GM10248 (cell line): Measurements from ENCODE around the gene ARV1.

Source experiments
- CTCF ChIA-PET: fragments of 300-600 bp; sonication (Branson Sonifier 250); formaldehyde crosslinking; extraction: SDS; loops from one replicate; lab custom pipeline; 2021; ENCODE audit warnings: antibody characterized with exemption; lab: Yijun Ruan, JAX
- POLR2A ChIA-PET: fragments of 350-650 bp; sonication (Branson Sonifier 250); formaldehyde crosslinking; extraction: SDS; loops from one replicate; lab custom pipeline; 2020; ENCODE audit warnings: antibody characterized with exemption; lab: Yijun Ruan, JAX
- DNase-seq: peaks from one replicate; pipeline ENCODE4 v3.0.0; 2012; ENCODE audit errors: extremely low spot score
- TF ChIP-seq, protein P1 (sequence below): IDR thresholded peaks from 2 replicates; pipeline ENCODE4 v1.5.1; 2012; ENCODE audit warnings: mild to moderate bottlenecking, low read depth; ENCODE audit errors: extremely low read depth, missing control alignments, control extremely low read depth

ARV1 gene

DNA sequence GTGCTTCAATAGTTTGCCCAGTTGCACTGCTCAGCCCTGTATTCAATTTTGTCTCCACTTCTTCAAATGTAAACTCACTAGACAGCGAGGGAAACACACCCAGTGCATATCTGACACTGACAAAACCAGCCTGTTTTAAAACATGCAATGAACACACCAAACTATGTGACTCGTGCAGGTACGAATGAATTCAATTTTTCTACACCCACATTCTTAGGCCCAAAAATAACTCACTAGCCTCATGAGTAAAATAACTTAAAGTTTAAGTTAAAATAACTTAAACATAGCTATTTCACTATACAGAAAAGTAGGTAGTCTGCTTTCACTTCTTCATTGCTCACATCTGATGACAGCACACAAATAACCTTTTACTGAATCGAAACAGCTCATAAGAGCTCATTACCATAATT, 21.3 kb upstream of the ARV1 start:
- POLR2A ChIA-PET: no interaction called here
- TF ChIP-seq, protein P1, sequence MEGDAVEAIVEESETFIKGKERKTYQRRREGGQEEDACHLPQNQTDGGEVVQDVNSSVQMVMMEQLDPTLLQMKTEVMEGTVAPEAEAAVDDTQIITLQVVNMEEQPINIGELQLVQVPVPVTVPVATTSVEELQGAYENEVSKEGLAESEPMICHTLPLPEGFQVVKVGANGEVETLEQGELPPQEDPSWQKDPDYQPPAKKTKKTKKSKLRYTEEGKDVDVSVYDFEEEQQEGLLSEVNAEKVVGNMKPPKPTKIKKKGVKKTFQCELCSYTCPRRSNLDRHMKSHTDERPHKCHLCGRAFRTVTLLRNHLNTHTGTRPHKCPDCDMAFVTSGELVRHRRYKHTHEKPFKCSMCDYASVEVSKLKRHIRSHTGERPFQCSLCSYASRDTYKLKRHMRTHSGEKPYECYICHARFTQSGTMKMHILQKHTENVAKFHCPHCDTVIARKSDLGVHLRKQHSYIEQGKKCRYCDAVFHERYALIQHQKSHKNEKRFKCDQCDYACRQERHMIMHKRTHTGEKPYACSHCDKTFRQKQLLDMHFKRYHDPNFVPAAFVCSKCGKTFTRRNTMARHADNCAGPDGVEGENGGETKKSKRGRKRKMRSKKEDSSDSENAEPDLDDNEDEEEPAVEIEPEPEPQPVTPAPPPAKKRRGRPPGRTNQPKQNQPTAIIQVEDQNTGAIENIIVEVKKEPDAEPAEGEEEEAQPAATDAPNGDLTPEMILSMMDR: no peak
- peak; percentile 46 for DNase-seq
- CTCF ChIA-PET: interaction anchor here (1.0 to 2.4 kb wide), 9 partner anchors 9 to 41 kb away, joined by 3 to 9 read pairs (median 4); no protein-coding TSS in a partner anchor

DNA sequence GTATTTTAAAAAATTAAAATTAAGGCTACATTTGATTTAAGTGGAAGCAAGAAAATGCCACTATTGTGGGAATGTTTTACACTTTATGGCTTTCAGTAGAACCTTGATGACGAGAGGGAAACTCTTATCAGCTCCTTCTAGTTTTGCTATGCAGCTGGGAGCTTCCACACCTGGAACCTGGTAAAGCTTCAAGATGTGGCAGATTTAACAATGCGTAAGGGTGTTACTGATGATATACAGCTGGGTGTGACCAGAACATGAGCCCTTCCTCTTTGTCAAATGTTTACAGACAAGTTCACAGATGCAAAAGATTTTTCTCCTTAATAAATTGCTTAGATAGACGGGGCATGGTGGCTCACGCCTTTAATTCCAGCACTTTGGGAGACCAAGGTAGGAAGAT, 20.5 kb upstream of the ARV1 start:
- POLR2A ChIA-PET: no interaction called here
- TF ChIP-seq, protein P1: no peak
- CTCF ChIA-PET: interaction anchor here (1.0 to 2.4 kb wide), 10 partner anchors 9 to 42 kb away, joined by 3 to 9 read pairs (median 4); no protein-coding TSS in a partner anchor
- DNase-seq: no peak

DNA sequence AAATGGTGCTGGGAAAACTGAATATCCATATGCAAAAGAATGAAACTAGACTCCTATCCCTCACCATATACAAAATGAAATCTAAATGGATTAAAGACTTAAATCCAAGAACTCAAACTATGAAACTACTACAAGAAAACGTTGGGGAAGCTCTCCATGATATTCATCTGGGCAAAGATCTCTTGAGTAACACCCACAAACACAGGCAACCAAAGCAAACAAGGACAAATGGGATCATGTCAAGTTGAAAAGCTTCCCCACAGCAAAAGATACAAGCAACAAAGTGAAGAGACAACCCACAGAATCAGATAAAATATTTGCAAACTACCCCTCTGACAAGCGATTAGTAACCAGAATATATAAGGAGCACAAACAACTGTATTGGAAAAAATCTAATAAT, 14.0 kb upstream of the ARV1 start:
- DNase-seq: no peak
- TF ChIP-seq, protein P1: no peak
- POLR2A ChIA-PET: no interaction called here
- CTCF ChIA-PET: no interaction called here

DNA sequence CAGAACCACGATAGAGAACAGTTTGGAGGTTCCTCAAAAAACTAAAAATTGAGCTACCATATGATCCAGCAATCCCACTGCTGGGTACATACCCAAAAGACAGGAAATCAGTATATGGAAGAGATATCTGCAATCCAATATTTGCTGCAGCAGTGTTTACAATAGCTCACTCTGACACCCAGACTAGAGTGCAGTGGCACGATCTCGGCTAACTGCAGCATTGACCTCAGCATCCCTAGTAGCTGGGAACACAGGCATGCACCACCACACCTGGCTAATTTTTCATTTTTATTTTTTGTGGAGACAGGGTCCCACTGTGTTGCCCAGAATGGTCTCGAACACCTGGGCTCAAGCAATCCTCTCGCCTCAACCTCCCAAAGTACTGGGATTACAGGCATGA, 13.4 kb upstream of the ARV1 start:
- CTCF ChIA-PET: interaction anchor here (0.8 kb wide), 1 partner anchor 13 kb away, joined by 3 read pairs; no protein-coding TSS in a partner anchor
- DNase-seq: no peak
- TF ChIP-seq, protein P1: no peak
- POLR2A ChIA-PET: no interaction called here

DNA sequence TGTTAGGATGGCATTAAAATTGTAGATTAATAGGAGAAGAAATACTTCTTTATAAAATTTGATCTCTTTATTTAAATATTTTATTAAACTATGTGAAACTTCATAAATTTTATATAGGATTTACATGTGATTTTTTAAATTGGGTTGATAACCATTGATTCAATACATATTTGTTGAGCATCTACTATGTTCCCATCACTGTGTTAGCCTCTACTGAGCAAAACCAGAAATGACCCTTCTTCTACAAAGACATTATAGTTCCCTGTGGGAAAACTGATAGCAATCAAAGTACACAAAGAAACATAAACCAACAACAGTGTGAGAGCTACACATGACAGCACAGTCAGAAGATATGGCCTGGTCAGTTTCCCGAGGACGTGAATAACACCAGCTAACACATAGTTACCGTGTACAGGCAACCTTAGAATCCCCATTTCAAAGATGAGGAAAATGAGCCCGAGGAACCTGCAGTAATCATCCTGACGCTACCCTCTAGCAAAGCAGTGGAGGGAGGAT, 12.5 kb upstream of the ARV1 start:
- POLR2A ChIA-PET: no interaction called here
- CTCF ChIA-PET: interaction anchor here (1.2 kb wide), 1 partner anchor 8 kb away, joined by 3 read pairs; no protein-coding TSS in a partner anchor
- no peak for DNase-seq
- TF ChIP-seq, protein P1: no peak

DNA sequence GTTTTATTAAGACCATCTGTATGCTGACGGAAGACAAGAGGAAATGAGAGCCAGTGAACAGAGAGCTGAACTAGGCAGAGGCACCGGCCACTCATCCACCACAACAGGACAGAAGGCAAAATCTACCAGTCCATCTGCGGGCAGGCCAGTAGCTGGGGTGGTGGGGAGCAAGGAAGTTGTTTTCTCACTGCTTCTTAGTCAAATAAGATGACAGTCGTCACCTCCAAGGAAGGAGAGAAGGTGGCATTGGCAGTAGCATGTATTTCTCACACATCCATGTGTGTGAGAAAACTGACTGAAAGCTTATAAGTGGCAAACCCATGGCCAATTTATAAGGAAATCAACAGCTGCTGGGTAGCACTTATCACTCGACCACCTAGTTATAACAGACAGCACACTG, 8.5 kb upstream of the ARV1 start:
- POLR2A ChIA-PET: no interaction called here
- CTCF ChIA-PET: interaction anchor here (2.1 kb wide), 1 partner anchor 19 kb away, joined by 7 read pairs; no protein-coding TSS in a partner anchor
- TF ChIP-seq, protein P1: no peak
- no peak for DNase-seq
